ENCODE measurements around the gene PLCH1.

DNA sequence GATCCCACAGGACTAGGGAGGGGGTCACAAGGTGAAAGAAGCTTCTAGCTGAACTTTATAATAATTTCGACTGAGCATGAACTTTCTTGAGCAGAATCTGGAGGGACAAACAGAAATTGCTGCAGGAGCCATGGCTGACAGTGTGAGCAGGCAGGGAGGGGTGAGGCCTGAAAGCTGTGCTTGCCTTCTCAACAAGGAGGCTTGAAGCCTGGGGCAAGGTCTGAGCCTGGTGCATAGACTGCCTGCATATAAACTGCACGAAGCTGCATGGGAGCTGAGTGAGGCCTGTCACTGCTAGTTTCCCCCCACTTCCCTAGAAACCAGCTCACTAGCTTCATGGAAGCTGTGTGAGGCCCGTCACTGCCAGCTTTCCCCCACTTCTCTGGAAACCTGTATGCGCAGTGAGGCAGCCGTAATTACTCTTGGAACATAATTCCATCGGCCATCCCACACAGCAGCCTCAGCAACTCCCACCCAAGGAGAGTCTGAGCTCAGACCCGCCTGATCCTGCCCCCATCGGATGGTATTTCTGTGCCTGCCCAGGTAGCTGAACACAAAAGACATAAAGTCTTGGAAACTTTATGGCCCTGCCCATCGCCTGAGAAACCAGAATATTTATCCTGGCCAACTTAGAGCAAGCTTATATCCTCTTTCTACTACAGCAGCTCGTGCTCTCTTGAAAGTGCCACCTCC is 136.5 kb downstream of the PLCH1 start:
- TF ChIP-seq, protein P1, sequence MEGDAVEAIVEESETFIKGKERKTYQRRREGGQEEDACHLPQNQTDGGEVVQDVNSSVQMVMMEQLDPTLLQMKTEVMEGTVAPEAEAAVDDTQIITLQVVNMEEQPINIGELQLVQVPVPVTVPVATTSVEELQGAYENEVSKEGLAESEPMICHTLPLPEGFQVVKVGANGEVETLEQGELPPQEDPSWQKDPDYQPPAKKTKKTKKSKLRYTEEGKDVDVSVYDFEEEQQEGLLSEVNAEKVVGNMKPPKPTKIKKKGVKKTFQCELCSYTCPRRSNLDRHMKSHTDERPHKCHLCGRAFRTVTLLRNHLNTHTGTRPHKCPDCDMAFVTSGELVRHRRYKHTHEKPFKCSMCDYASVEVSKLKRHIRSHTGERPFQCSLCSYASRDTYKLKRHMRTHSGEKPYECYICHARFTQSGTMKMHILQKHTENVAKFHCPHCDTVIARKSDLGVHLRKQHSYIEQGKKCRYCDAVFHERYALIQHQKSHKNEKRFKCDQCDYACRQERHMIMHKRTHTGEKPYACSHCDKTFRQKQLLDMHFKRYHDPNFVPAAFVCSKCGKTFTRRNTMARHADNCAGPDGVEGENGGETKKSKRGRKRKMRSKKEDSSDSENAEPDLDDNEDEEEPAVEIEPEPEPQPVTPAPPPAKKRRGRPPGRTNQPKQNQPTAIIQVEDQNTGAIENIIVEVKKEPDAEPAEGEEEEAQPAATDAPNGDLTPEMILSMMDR (IDR thresholded peaks at IDR 0.05; ENCODE audit: low read depth, low read length, poor library complexity, severe bottlenecking) = no peak
- no peak for TF ChIP-seq EZH2phosphoT487 (IDR thresholded peaks at IDR 0.05; ENCODE audit: borderline replicate concordance, low read length)
